ENCODE results near the gene DPP6. TPM values are rescaled to one million over a fixed set of nuclear protein-coding genes. Genes with fewer than 3 reads are reported as not detected.

DPP6 gene
- total RNA-seq, 1 donor from 2014 or later = not detected

DNA sequence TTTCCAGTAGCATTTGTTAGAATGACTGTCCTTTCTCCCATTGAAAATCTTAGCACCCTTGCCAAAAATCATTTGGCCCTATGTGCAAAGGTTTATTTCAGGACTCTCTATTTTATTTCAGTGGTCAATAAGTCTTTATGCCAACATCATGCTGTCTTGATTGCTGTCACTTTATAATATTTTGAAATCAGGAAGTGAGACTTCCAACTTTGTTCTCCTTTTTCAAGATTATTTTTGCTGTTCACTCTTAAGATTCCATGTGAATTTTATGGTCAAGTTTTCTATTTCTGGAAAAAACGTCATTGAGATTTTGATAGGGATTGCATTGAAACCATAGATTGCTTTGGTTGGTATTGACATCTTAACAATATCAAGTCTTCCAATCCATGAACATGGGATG is 885.6 kb downstream of the DPP6 start:
- intact Hi-C loops (cut with micrococcal nuclease) = no loop called here
- DNase-seq (ENCODE audit: low spot score) = no peak
- H3K27me3 Mint-ChIP-seq (ENCODE audit: low read depth) = no peaks in the 10 kb centered on the region
- peaks cover 38% of the 10 kb centered on the region for H3K36me3 Mint-ChIP-seq (ENCODE audit: low read depth)
- no peak overlapping the region for H3K27ac Mint-ChIP-seq
- H3K4me3 Mint-ChIP-seq (ENCODE audit: low read depth) = no peak overlapping the region
- no peaks in the 10 kb centered on the region for H3K4me1 Mint-ChIP-seq (ENCODE audit: low read depth)
- H3K9me3 Mint-ChIP-seq = peaks cover 44% of the 10 kb centered on the region

DNA sequence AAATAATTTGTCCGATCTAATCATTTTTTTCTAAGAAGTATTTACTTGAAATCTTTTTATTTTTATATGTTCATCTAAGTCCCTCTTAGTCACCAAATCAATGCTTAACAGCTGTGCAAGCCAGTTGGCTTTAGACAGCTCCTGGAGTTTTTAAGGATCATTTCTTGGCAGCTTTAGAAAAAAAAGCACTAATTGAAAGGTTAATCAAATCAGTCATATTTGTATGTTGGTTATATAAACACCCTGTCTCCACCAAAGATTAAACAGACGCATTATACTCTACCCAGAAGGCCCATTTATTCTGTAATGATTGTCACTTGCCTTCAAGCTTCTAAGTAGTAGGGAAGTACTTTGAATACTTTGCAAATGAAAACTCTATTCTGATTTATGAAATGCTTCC is 890.5 kb downstream of the DPP6 start:
- Mint-ChIP-seq H3K27ac (no peak overlapping the region), H3K27me3 (ENCODE audit: low read depth) (no peaks in the 10 kb centered on the region), H3K36me3 (ENCODE audit: low read depth) (peaks cover 50% of the 10 kb centered on the region), H3K9me3 (peaks cover 10% of the 10 kb centered on the region), H3K4me3 (ENCODE audit: low read depth) (no peak overlapping the region), H3K4me1 (ENCODE audit: low read depth) (no peaks in the 10 kb centered on the region)
- intact Hi-C loops (cut with micrococcal nuclease) = no loop called here
- no peak for DNase-seq (ENCODE audit: low spot score)

Data from activated T-helper 2 cell treated with anti-CD3 and anti-CD28 coated beads, Interferon-gamma antibody, Interleukin-2, Interleukin-4, amounts not matched to agents 10 μg/mL and 5 μg/mL and 100 μg/mL, durations not matched to agents 14 hours and 24 hours and 36 hours (primary cell).